HG02852 (cell line): ENCODE data around the gene PRR14L.
A peak's percentile ranks its signal among the peaks of the same experiment; 100 is the strongest.
"Not testable (repeated sequence)": the region's sequence is repeated elsewhere in the genome, so short reads cannot be mapped to it uniquely, and the experiment has no call there.

Source experiments
- ATAC-seq: cut with Tn5 transposase; IDR thresholded peaks from one replicate; pipeline ENCODE4 v1.9.1; 2021; ENCODE audit warnings: mild to moderate bottlenecking, moderate library complexity; ENCODE audit not compliant: unreplicated experiment

PRR14L gene

GRCh38 chr22:31683181-31684105 lies 66.5 kb downstream of the PRR14L start:
- ATAC-seq: no peak

- ATAC-seq: no peak
These were observed 67.2 kb downstream of the PRR14L start for GRCh38 chr22:31682751-31683150.

DNA sequence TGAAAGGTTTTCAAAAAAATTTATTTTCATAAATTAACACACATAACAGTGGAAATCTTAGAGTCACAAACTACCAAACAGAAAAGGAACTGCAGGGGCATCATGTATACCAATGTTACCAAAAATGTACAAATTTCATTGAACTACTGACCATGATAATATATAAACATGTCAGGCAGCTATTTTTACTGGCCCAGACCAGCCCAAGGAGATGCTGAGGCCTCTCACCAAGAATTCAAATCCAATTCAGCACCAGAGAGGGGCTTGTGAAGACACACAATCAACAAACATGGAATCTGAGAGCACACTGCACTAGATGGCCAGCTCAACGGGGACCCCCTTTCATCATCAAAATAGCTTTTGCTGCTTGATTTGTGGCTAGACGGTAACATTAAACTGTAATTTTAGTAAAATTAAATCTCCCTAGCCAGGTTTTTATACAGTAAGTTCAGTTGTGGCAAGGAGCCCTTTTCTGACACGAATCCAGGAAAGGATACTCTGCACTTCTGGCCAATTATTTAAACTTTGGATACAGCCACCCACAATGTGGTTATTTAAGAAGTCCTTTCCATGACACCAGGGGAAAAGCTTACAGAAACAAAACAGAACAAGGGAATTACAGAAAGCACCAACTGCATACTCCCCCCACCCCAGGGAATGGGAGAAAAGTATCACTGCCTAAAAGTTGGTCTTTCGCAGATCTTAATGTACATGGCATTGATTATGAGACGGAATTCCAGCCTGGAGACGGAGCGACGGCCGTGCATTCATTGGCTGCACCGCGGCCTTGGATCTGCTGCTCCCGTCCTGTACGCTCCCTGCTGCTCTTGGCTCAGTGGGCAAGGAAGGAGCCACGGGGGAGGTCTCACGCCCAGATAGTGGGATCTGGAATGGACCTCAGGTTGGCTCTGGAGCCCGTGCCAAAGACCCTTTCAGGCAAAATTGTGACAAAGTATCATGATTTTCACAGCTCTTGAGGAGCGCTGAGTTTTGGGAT lies 68.3 kb downstream of the PRR14L start:
- no peak for ATAC-seq

DNA sequence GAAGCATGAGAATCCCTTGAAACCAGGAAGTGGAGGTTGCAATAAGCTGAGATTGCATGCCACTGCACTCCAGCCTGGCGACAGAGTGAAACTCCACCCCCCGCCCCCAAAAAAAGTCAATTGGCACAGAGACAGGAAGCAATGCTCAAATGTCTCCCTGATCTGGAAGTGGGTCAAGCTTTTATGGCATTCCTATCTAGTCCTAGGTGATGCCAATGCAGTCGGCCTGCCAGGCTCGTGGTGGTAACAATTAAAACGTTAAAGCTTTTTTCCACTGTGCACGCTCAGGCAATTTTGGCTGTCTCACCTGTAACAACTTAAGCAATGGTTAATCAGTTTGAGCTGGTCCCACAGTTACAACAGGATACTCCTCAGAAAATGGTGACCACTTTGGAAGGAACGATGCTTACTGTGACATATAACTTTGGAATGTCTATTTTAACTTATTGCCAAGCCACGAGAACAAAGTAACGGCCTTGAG lies 69.0 kb downstream of the PRR14L start:
- no peak for ATAC-seq

- no peak for ATAC-seq
These were observed 71.2 kb downstream of the PRR14L start for GRCh38 chr22:31678748-31679147.

GRCh38 chr22:31676700-31677099 lies 73.2 kb downstream of the PRR14L start:
- peak; percentile 96 for ATAC-seq

DNA sequence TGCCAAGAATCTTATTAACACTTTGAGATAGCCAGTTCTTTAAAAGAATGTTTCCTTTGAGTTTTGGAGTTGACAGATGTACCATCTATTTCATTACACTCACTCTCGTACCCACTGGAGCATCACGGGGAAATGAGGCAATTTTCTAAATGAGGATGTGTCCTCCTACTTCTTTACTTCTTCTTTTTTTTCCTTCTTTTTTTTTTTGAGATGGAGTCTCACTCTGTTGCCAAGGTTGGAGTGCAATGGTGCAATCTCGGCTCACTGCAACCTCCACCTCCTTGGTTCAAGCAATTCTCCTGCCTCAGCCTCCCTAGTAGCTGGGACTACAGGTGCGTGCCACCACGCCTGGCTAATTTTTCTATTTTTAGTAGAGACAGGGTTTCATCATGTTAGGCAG lies 75.7 kb downstream of the PRR14L start:
- not testable (repeated sequence) for ATAC-seq

DNA sequence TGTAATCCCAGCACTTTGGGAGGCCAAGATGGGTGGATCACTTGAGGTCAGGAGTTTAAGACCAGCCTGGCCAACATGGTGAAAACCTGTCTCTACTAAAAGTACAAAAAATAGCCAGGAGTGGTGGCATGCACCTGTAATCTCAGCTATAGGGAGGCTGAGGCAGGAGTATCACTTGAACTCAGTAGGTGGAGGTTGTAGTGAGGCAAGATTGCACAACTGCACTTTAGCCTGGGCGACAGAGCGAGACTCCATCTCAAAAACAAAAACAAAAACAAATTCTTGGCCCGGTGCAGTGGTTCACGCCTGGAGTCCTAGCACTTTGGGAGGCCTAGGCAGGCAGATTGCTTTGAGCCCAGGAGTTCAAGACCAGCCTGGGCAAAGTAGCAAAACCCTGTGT lies 81.1 kb downstream of the PRR14L start:
- not testable (repeated sequence) for ATAC-seq

GRCh38 chr22:31662668-31663037 lies 87.3 kb downstream of the PRR14L start:
- ATAC-seq: no peak

- peak; percentile 77 for ATAC-seq
These were observed 87.9 kb downstream of the PRR14L start, which contains the start of gene PISD for GRCh38 chr22:31661851-31662667. Gene PISD (minus strand): TSS chr22:31662215. CDS start chr22:31662208, 7 bp downstream.

DNA sequence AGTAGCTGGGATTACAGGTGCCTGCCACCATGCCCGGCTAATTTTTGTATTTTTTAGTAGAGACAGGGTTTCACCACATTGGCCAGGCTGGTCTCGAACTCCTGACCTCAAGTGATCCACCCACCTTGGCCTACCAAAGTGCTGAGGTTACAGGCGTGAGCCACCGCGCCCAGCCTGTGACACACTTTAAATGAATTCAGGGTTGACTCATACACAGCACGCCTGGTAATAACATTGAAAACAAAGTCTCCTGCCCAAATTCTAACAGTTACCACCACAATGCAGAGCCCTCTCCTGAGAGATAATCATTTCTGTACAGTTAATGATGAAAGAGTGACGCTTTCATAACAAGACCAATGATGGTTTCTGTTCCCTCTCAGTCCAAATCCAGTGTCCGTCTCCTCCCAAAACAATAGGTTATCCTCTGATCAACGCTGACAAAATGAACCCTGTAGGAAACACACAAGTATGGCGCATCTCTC lies 89.0 kb downstream of the PRR14L start:
- ATAC-seq: not testable (repeated sequence)

- no peak for ATAC-seq
These were observed 90.7 kb downstream of the PRR14L start for GRCh38 chr22:31659246-31659645.

DNA sequence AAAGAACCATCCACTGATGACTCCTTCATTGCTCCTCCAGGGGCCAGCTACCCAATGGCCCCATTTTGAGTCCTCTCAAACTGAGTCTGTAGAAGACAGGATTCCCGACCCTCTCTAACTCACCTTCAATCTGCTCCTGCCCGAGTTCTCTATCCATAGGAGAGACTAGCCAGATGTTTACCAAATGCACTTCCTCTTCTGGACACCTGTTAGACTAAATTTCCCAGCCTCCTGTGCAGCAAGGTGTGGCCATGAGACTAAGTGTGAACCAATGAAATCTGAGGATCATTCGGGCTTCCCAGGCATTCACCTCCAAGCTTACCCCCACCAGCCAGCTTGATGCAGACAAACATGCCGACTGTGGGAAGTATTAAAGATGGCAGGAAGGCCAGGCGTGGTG lies 95.5 kb downstream of the PRR14L start:
- ATAC-seq: no peak

DNA sequence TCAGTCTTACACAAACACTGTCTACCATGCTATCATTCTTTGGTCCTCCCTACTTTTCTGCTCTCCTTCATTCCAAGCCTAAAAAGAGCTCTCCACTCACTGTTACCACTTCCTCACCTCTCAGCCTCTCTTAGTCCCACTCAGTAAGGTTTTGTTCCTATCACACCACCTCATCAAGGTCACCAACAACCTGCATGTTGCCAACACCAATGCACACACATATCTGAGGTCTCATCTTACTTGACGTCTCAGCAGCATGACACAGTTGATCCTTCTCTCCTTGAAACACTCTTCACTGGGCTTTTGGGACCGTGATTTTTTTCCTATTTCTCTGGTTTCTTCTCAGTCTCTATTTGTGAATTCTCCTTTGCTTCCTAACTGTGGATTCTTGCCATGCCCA lies 96.0 kb downstream of the PRR14L start:
- no peak for ATAC-seq

- ATAC-seq: no peak
These were observed 96.8 kb downstream of the PRR14L start for GRCh38 chr22:31652911-31653684.

DNA sequence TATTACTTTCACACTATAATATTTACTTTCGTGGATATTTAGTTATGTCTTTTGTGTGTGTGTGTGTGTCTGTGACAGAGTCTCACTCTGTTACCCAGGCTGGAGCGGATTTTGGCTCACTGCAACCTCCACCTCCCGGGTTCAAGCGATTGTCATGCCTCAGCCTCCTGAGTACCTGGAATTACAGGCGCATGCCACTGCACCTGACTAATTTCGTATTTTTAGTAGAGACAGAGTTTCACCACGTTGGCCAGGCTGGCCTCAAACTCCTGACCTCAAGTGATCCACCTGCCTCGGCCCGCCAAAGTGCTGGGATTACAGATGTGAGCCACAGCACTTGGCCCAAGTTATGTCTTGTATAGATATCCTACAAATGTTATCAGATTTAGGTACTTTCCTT lies 97.8 kb downstream of the PRR14L start:
- no peak for ATAC-seq

DNA sequence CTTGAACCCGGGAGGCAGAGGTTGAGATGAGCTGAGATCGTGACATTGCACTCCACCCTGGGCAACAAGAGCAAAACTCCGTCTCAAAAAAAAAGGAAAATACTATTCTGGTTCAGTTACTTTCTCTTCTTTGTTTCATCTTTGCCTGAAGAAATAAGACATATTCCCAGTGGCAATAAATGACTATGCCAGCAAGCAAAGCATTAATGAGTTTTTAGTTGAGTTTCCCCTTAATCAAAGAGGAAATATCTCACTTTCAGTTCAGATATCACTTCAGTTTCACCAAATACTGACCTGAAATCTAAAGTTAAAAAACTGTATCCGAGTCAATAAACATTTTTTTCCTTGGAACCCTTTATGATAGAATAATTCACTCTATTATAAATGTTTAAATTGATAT lies 98.3 kb downstream of the PRR14L start:
- ATAC-seq: no peak

GRCh38 chr22:31650391-31650790 lies 99.5 kb downstream of the PRR14L start:
- ATAC-seq: no peak

DNA sequence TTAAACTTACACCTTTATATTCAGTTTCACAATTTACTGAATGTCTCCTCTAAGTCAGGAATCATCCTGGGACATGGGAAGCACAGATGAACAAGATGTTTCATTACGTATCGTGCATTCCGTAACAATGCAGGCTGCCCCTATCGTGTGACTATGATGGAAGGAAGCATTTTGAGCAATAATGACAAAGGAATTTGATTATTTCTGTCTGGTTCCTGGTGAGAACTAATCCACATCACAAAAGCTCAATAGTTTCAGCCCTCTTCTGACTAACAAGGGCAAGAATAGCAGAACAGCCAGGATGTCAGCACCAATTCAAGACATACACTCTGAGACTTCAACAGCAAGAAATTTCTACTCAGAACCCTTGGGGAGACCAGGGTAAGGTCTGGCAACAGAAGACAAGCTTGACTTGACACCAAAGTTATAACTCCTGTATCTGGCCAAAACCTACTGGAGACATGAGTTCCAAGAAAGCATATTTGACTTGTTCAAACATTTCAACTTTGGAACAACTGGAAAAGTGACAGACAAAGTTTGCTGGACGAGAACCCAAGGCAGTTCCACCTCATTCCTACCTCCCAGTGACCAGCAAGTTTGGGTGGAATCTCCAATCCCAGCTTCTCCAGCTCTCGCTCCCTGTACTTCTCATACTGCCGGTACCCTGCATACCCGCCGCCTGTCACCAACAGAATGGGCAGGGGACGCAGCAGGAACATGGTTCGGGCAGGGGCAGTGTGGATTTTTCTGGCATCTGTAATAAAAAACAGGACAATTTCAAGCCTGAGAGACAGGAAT lies 102.2 kb downstream of the PRR14L start:
- no peak for ATAC-seq
